ENCODE measurements around the gene PRKACA.

DNA sequence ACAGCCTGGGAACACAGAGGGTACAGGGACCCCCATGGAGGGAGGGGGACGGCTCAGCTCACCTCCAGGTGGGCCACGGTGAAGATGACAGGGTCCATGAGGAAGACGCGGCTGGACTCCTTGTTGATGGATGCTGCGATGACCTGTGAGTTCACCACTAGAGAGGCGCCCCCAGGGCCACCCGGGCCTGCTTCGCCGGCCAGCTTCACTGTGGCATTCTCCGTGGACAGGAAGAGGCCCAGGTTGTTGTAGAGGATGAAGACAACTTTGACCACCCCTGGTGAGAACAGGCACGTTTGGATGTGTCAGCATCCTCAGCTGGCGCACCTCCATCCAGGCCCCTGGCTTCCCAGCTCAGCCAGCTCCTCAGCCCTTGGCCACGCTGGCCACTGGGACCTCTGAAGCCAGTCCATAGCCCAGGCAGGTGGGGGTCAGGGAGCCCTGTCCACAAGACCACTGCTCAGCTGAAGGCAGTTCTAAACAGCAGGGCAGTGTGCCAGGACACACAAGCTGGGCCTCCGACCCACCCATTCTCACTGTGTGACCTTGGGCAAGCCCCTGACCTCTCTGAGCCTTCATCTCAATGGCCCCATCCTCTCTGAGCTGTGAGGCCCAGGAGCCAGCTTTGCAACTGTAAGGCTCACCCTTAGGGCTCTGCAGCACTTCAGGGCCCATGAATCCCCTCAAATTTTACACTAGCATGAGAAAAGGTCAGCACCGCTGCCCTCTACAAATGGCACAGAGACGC lies 40.9 kb upstream of the PRKACA start:
- TF ChIP-seq, protein P1, sequence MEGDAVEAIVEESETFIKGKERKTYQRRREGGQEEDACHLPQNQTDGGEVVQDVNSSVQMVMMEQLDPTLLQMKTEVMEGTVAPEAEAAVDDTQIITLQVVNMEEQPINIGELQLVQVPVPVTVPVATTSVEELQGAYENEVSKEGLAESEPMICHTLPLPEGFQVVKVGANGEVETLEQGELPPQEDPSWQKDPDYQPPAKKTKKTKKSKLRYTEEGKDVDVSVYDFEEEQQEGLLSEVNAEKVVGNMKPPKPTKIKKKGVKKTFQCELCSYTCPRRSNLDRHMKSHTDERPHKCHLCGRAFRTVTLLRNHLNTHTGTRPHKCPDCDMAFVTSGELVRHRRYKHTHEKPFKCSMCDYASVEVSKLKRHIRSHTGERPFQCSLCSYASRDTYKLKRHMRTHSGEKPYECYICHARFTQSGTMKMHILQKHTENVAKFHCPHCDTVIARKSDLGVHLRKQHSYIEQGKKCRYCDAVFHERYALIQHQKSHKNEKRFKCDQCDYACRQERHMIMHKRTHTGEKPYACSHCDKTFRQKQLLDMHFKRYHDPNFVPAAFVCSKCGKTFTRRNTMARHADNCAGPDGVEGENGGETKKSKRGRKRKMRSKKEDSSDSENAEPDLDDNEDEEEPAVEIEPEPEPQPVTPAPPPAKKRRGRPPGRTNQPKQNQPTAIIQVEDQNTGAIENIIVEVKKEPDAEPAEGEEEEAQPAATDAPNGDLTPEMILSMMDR (IDR thresholded peaks at IDR 0.05; ENCODE audit: low read depth, low read length, poor library complexity, severe bottlenecking) = no peak
- no peak for TF ChIP-seq EZH2phosphoT487 (IDR thresholded peaks at IDR 0.05; ENCODE audit: borderline replicate concordance, low read length)
